SJCRH30 (cell line): ENCODE measurements around the gene FKBP8. TPM values are rescaled to one million over a fixed set of nuclear protein-coding genes. Genes with fewer than 3 reads are reported as not detected.

Experiments
- DNase-seq, 2 experiments: peaks; one replicate each; pipeline ENCODE4 v3.0.0-alpha.2; 2015 to 2020
- H3K27ac ChIP-seq: fragments of 250-450 bp; sonication (Bioruptor Pico); 2 replicates; pipeline ENCODE4 v1.5.1; 2020; ENCODE audit warnings: mild to moderate bottlenecking, moderate library complexity
- H3K27me3 ChIP-seq: fragments of 250-450 bp; sonication (Bioruptor Pico); 2 replicates; pipeline ENCODE4 v1.5.1; 2020; ENCODE audit warnings: mild to moderate bottlenecking, moderate library complexity
- H3K36me3 ChIP-seq: fragments of 250-450 bp; sonication (Bioruptor Pico); 2 replicates; pipeline ENCODE4 v1.5.1; 2020; ENCODE audit warnings: mild to moderate bottlenecking, moderate library complexity
- H3K4me1 ChIP-seq: fragments of 250-450 bp; sonication (Bioruptor Pico); 2 replicates; pipeline ENCODE4 v1.5.1; 2020; ENCODE audit warnings: mild to moderate bottlenecking, moderate library complexity
- H3K4me3 ChIP-seq: fragments of 250-450 bp; sonication (Bioruptor Pico); 2 replicates; pipeline ENCODE4 v1.5.1; 2020; ENCODE audit warnings: mild to moderate bottlenecking, moderate library complexity
- H3K9me3 ChIP-seq: fragments of 250-450 bp; sonication (Bioruptor Pico); replicated peaks from 2 replicates; pipeline ENCODE4 v1.5.1; 2020; ENCODE audit warnings: mild to moderate bottlenecking, moderate library complexity
- total RNA-seq: library from RNA; depleted of rRNA; stranded (reverse); fragments of >200 nt; shearing (Covaris generic); gene quantifications from 2 replicates; pipeline ENCODE4 v1.2.3, GENCODE V29; 2014

FKBP8 gene
- total RNA-seq, 1 experiment from 2014 or later: 86.8 TPM

- Histone ChIP-seq H3K4me1 (peaks cover 9% of the 10 kb centered on the region), H3K27me3 (no peaks in the 10 kb centered on the region), H3K36me3 (peaks cover 38% of the 10 kb centered on the region), H3K27ac (no peak overlapping the region), H3K9me3 (no peaks in the 10 kb centered on the region), H3K4me3 (no peak overlapping the region)
- DNase-seq: no peak
These were observed 31.4 kb upstream of the FKBP8 start for GRCh38 chr19:18574691-18575291.

DNA sequence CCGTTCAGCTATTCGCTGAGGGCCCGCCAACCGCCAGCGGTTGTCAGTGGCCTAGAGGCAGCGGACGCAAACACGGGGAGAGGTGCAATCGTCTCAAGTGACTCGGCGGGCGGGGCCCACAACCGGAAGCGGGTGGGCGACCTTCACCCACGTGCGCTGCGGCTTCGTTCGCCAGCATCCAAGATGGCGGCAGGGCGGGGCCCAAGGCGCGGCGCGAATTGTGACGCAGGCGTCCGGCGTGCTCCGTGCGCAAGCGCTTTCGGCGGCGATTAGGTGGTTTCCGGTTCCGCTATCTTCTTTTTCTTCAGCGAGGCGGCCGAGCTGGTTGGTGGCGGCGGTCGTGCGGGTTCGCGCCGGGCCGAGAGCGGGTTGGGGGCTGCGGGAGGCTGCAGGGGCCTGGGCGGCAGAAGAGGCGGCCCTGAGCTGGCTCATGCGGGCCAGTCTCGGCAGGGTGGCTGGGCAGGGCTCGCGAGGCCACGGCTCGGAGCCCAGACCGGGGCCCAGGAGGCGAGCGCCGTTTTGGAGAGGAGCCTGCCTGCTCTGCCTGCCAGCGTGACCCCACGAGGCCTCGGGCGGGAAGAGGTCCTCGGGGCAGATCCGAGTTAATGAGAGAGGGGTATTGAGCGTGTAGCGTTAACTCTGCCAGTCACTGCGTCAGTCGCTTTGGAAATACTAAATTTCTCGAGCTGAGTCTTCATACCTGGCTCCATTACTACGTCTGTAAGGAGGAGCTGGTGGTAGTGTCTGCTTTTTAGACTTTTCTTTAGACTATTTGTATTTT, 28.4 kb upstream of the FKBP8 start, which contains the start of gene UBA52:
UBA52 (plus strand) TSS at position 294 of the 781 bp plus-strand sequence. CDS start 1,444 bp downstream, outside the sequence.
- H3K4me3 ChIP-seq: peak within 1 kb of the TSS; percentile 88
- H3K4me1 ChIP-seq: peaks cover 9% of the 10 kb centered on the region
- DNase-seq: peak; percentile 98
- H3K9me3 ChIP-seq: no peaks in the 10 kb centered on the region
- H3K27me3 ChIP-seq: no peaks in the 10 kb centered on the region
- H3K27ac ChIP-seq: peak within 1 kb of the TSS; percentile 68
- H3K36me3 ChIP-seq: peaks cover 37% of the 10 kb centered on the region

GRCh38 chr19:18568367-18568766, 25.0 kb upstream of the FKBP8 start:
- H3K4me3 ChIP-seq: no peak overlapping the region
- H3K27me3 ChIP-seq: no peaks in the 10 kb centered on the region
- H3K4me1 ChIP-seq: peaks cover 9% of the 10 kb centered on the region
- H3K27ac ChIP-seq: no peak overlapping the region
- H3K9me3 ChIP-seq: no peaks in the 10 kb centered on the region
- no peak for DNase-seq
- H3K36me3 ChIP-seq: peaks cover 26% of the 10 kb centered on the region

DNA sequence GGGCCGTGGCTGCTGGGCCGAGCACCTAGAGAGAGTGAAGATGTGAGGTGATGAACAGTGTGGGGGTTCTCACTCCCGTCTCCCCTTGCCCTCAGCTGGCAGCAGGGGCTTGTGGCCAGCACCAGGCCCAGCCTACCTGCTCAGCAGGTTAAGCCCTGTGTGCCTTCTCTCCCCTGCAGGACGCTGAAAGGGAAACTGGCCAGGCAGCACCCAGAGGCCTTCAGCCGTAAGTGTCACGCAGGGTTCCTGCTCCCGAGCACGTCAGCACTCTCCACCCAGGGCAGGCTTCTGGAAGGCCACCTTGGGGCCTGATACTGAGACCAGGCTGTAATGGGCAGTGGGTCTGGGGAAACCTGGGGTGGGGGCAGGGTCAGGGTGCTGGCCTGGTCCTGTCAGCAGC, 23.6 kb upstream of the FKBP8 start:
- Histone ChIP-seq H3K9me3 (no peaks in the 10 kb centered on the region), H3K36me3 (peaks cover 19% of the 10 kb centered on the region), H3K4me1 (no peaks in the 10 kb centered on the region), H3K4me3 (no peak overlapping the region), H3K27ac (no peak overlapping the region), H3K27me3 (no peaks in the 10 kb centered on the region)
- DNase-seq: no peak

DNA sequence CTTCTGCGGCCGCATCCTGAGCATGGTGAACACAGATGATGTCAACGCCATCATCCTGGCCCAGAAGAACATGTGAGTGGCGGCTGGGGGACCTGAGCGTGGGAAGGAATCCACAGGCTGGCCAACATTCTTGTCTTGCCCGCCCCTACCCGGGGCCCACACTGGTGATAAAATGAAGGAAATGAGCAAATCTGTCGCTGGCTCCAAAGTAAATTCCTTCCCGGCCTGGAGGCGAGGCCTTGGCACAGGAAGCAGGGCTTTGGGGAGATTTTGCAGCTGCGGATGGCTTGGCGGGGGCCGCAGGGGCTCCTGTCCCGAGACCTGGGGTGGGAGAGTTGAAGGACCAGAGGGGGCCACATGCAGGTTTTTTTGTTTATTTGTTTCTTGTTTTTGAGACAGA, 18.7 kb upstream of the FKBP8 start:
- no peak overlapping the region for H3K4me3 ChIP-seq
- no peaks in the 10 kb centered on the region for H3K9me3 ChIP-seq
- peaks cover 17% of the 10 kb centered on the region for H3K36me3 ChIP-seq
- no peak overlapping the region for H3K27ac ChIP-seq
- no peak for DNase-seq
- H3K27me3 ChIP-seq: no peaks in the 10 kb centered on the region
- H3K4me1 ChIP-seq: 0 out of 2 replicates have a peak, but pooled peaks cover 4% of the 10 kb centered on the region

DNA sequence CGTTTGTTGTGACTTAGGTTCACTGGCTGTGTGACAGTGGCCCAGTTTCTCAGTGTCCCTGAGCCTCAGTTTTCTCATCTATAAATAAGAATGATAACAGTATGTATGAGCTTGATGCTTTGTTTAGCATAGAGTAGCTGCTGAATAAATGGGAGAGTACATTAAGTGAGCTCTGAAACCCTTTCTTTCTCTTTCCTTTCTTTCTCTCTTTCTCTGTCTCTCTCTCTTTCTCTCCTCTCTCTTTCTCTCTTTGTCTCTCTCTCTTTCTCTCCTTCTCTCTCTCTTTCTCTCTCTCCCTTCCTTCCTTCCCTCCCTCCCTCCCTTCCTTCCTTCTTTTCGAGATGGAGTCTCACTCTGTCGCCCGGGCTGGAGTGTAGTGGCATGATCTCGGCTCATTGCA, 16.3 kb upstream of the FKBP8 start:
- Histone ChIP-seq H3K9me3 (no peaks in the 10 kb centered on the region), H3K4me3 (no peak overlapping the region), H3K36me3 (peaks cover 7% of the 10 kb centered on the region), H3K27ac (no peak overlapping the region), H3K27me3 (peaks cover 4% of the 10 kb centered on the region; the same call in 1 of the 2 replicates), H3K4me1 (0 out of 2 replicates have a peak, but pooled peaks cover 4% of the 10 kb centered on the region)
- no peak for DNase-seq

DNA sequence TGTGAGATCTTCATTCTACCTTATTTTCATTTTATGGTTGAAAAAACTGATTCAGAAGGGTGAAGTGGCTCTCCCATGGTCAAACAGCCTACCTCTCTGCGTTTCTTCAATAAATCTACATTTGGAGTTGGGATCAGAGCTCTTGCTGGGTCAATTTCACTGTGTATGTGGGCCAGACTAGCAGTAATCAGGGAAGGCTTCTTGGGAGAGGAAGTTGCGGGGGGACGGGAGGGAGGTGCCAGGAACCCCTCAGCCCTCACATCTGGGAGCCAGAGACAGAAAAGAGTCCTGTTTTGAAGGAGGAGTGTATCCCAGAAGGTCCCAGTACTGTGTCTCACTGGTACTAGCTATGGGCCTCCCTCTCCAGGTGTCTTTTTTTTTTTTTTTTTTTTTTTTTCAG, 15.2 kb upstream of the FKBP8 start:
- H3K36me3 ChIP-seq: no peaks in the 10 kb centered on the region; the same call in 1 of the 2 replicates
- H3K4me3 ChIP-seq: peak overlapping the region; percentile 65
- H3K9me3 ChIP-seq: no peaks in the 10 kb centered on the region
- H3K4me1 ChIP-seq: 0 out of 2 replicates have a peak, but pooled peaks cover 4% of the 10 kb centered on the region
- H3K27me3 ChIP-seq: peaks cover 9% of the 10 kb centered on the region; the same call in 1 of the 2 replicates
- no peak overlapping the region for H3K27ac ChIP-seq
- DNase-seq: no peak

DNA sequence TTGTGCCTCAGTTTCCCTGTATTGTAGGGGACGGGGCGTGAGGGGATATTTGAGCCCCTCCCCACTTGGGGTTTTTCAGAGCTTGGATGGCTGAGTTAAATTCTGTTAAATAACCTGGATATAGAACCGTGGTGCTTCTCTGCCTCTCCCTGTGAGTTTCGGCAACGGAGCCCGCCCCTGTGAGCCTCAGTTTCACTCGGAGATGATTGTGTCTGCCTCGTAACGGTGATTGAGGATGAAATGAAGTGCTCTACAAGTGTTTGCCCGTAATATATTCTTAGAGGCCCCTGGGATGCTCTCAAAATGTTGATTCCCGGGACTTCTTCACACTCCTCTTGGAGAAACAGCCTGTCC, 14.8 kb upstream of the FKBP8 start:
- H3K9me3 ChIP-seq: no peaks in the 10 kb centered on the region
- H3K4me1 ChIP-seq: 0 out of 2 replicates have a peak, but pooled peaks cover 4% of the 10 kb centered on the region
- DNase-seq: no peak
- peak overlapping the region; percentile 65 for H3K4me3 ChIP-seq
- no peak overlapping the region for H3K27ac ChIP-seq
- no peaks in the 10 kb centered on the region; the same call in 1 of the 2 replicates for H3K36me3 ChIP-seq
- H3K27me3 ChIP-seq: peaks cover 13% of the 10 kb centered on the region; the same call in 1 of the 2 replicates

- Histone ChIP-seq H3K27ac (no peak within 1 kb of the TSS), H3K9me3 (no peaks in the 10 kb centered on the region), H3K4me3 (peak within 1 kb of the TSS; percentile 65), H3K27me3 (peaks cover 16% of the 10 kb centered on the region; the same call in 1 of the 2 replicates), H3K36me3 (no peaks in the 10 kb centered on the region), H3K4me1 (0 out of 2 replicates have a peak, but pooled peaks cover 4% of the 10 kb centered on the region)
- peak; percentile 98 to 99 for DNase-seq
These were observed 14.2 kb upstream of the FKBP8 start, which contains the start of gene KXD1 for GRCh38 chr19:18557411-18558201. KXD1 (plus strand) TSS chr19:18557870; CDS start chr19:18562057, 4,187 bp downstream.

GRCh38 chr19:18551631-18552030, 8.3 kb upstream of the FKBP8 start:
- Histone ChIP-seq H3K36me3 (no peaks in the 10 kb centered on the region), H3K4me1 (0 out of 2 replicates have a peak, but pooled peaks cover 3% of the 10 kb centered on the region), H3K4me3 (no peak overlapping the region), H3K27ac (no peak overlapping the region), H3K9me3 (no peaks in the 10 kb centered on the region), H3K27me3 (peaks cover 24% of the 10 kb centered on the region; the same call in 1 of the 2 replicates)
- DNase-seq: peak in 1 of 2 experiments; percentile 19

GRCh38 chr19:18543814-18544475, 572 bp upstream of the FKBP8 start:
- Histone ChIP-seq H3K27ac (no peak overlapping the region), H3K4me1 (0 out of 2 replicates have a peak, but pooled peaks cover 5% of the 10 kb centered on the region), H3K36me3 (0 out of 2 replicates have a peak, but pooled peaks cover 2% of the 10 kb centered on the region), H3K4me3 (peak overlapping the region; percentile 25; the same call in 1 of the 2 replicates), H3K9me3 (no peaks in the 10 kb centered on the region), H3K27me3 (no peaks in the 10 kb centered on the region)
- DNase-seq: peak; percentile 43 to 51

DNA sequence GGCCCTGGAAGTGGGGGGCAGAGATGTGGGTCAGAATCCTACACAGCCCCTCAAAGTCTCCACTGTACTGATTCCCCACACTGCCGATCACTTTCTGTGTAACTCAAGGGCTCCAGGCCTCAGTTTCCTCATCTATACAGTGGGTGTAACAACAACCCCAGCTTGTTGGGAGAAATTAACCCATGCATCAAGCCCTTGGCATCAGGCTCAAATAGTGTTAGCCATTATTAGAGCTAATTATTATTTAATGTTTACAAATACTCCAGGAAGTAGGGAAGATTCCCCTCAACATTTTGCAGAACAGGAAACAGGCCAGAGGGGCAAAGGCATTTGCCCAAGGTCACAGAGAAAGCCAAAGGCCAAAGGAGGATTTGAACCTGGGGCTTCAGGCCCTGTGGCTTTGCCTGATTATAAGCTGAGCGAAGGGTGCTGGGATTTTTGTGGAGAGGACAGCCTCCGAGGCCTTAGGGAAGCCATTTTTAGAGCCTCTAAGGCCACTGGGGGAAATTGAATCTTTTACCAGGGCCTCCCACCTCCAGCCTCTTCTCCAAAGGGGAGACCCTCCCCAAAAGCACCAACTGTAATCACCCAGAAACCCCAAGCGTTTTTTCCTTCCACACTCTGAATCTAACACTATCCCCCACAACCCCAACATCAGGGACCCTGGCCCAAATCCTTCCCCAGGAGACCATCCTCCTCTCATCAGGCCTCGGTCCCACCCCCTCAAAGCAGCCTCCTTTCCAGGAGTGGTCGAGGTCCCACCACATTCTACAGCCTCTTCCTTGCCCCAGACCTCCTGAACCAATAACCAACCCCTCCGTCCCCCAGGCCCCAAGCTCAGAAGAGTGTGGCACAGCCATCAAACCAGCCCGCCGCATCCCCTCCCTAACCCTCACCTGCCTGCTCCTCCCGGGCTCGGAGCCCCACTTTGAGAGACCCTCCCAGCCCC, 1.1 kb downstream of the FKBP8 start:
- no peaks in the 10 kb centered on the region for H3K27me3 ChIP-seq
- 0 out of 2 replicates have a peak, but pooled peaks cover 2% of the 10 kb centered on the region for H3K36me3 ChIP-seq
- 0 out of 2 replicates have a peak, but pooled peaks cover 5% of the 10 kb centered on the region for H3K4me1 ChIP-seq
- no peaks in the 10 kb centered on the region for H3K9me3 ChIP-seq
- H3K4me3 ChIP-seq: peak overlapping the region; percentile 60
- no peak overlapping the region for H3K27ac ChIP-seq
- peak in 1 of 2 experiments; percentile 29 for DNase-seq
